ENCODE data around the gene RAB14.

RAB14 gene

GRCh38 chr9:121201738-121202533 lies at the start of gene RAB14:
RAB14 (minus strand) TSS chr9:121201869; CDS start chr9:121193412, 8,457 bp downstream.
- peak; percentile 100 for DNase-seq

- DNase-seq = no peak
These were observed 47.9 kb upstream of the RAB14 start for GRCh38 chr9:121249563-121249962.

GRCh38 chr9:121246821-121247561 lies 45.3 kb upstream of the RAB14 start:
- no peak for DNase-seq

- DNase-seq = no peak
These were observed 41.3 kb upstream of the RAB14 start for GRCh38 chr9:121242959-121243346.

GRCh38 chr9:121242219-121242958 lies 40.7 kb upstream of the RAB14 start:
- no peak for DNase-seq

GRCh38 chr9:121240472-121241135 lies 38.9 kb upstream of the RAB14 start:
- DNase-seq = no peak

GRCh38 chr9:121239851-121240250 lies 38.2 kb upstream of the RAB14 start:
- no peak for DNase-seq

- no peak for DNase-seq
These were observed 37.4 kb upstream of the RAB14 start for GRCh38 chr9:121239071-121239470.

- DNase-seq = no peak
These were observed 36.2 kb upstream of the RAB14 start for GRCh38 chr9:121237916-121238315.

- DNase-seq = no peak
These were observed 33.8 kb upstream of the RAB14 start for GRCh38 chr9:121235512-121235911.

GRCh38 chr9:121234832-121235161 lies 33.1 kb upstream of the RAB14 start:
- DNase-seq = no peak

- DNase-seq = no peak
These were observed 32.5 kb upstream of the RAB14 start for GRCh38 chr9:121233906-121234831.

GRCh38 chr9:121232251-121232650 lies 30.6 kb upstream of the RAB14 start:
- no peak for DNase-seq

- DNase-seq = no peak
These were observed 28.6 kb upstream of the RAB14 start for GRCh38 chr9:121230256-121230655.

- DNase-seq = no peak
These were observed 26.2 kb upstream of the RAB14 start for GRCh38 chr9:121227862-121228261.

GRCh38 chr9:121226175-121226574 lies 24.5 kb upstream of the RAB14 start:
- no peak for DNase-seq

- no peak for DNase-seq
These were observed 23.6 kb upstream of the RAB14 start for GRCh38 chr9:121225240-121225639.

- no peak for DNase-seq
These were observed 21.0 kb upstream of the RAB14 start for GRCh38 chr9:121222524-121223171.

GRCh38 chr9:121221664-121222055 lies 20.0 kb upstream of the RAB14 start:
- DNase-seq = no peak

GRCh38 chr9:121220996-121221663 lies 19.5 kb upstream of the RAB14 start:
- DNase-seq = no peak

- DNase-seq = no peak
These were observed 17.9 kb upstream of the RAB14 start for GRCh38 chr9:121219530-121219929.

Data from activated CD4-positive, alpha-beta T cell treated with anti-CD3 and anti-CD28 coated beads for 4 hours (primary cell).